ENCODE data around the gene GNAI3.
A peak's percentile ranks its signal among the peaks of the same experiment; 100 is the strongest.

The GNAI3 gene

GRCh38 chr1:109598156-109598555 lies 49.7 kb downstream of the GNAI3 start:
- DNase-seq (ENCODE audit: low read depth, low spot score): no peak

- no peak for DNase-seq (ENCODE audit: low read depth, low spot score)
Measured at GRCh38 chr1:109598655-109599054, 50.2 kb downstream of the GNAI3 start.

- DNase-seq (ENCODE audit: low read depth, low spot score): no peak
Measured at GRCh38 chr1:109603229-109603628, 54.8 kb downstream of the GNAI3 start.

GRCh38 chr1:109605381-109605780 lies 57.0 kb downstream of the GNAI3 start:
- DNase-seq (ENCODE audit: low read depth, low spot score): no peak

GRCh38 chr1:109609881-109610280 lies 61.5 kb downstream of the GNAI3 start:
- DNase-seq (ENCODE audit: low read depth, low spot score): no peak

- DNase-seq (ENCODE audit: low read depth, low spot score): no peak
Measured at GRCh38 chr1:109610609-109611307, 62.3 kb downstream of the GNAI3 start.

GRCh38 chr1:109611308-109611990 lies 63.0 kb downstream of the GNAI3 start:
- DNase-seq (ENCODE audit: low read depth, low spot score): no peak

GRCh38 chr1:109613361-109614147 lies 65.1 kb downstream of the GNAI3 start:
- no peak for DNase-seq (ENCODE audit: low read depth, low spot score)

- no peak for DNase-seq (ENCODE audit: low read depth, low spot score)
Measured at GRCh38 chr1:109615879-109616278, 67.5 kb downstream of the GNAI3 start.

- no peak for DNase-seq (ENCODE audit: low read depth, low spot score)
Measured at GRCh38 chr1:109616391-109616790, 68.0 kb downstream of the GNAI3 start.

GRCh38 chr1:109617291-109617801 lies 68.9 kb downstream of the GNAI3 start:
- DNase-seq (ENCODE audit: low read depth, low spot score): no peak

GRCh38 chr1:109618661-109619575 lies 70.5 kb downstream of the GNAI3 start:
- no peak for DNase-seq (ENCODE audit: low read depth, low spot score)

- DNase-seq (ENCODE audit: low read depth, low spot score): no peak
Measured at GRCh38 chr1:109619576-109620400, 71.4 kb downstream of the GNAI3 start, which contains the start of the genes AMPD2 and GNAT2. Gene AMPD2, plus strand, starts transcription at chr1:109619837. Its CDS starts 1,339 bp downstream, at chr1:109621176. Gene GNAT2, minus strand, starts transcription at chr1:109619616. Its CDS starts 6,746 bp downstream, at chr1:109612870.

- no peak for DNase-seq (ENCODE audit: low read depth, low spot score)
Measured at GRCh38 chr1:109620401-109620791, 72.0 kb downstream of the GNAI3 start.

- peak; percentile 53 for DNase-seq (ENCODE audit: low read depth, low spot score)
Measured at GRCh38 chr1:109620841-109621286, 72.4 kb downstream of the GNAI3 start.

- DNase-seq (ENCODE audit: low read depth, low spot score): no peak
Measured at GRCh38 chr1:109621379-109622136, 73.1 kb downstream of the GNAI3 start.

- no peak for DNase-seq (ENCODE audit: low read depth, low spot score)
Measured at GRCh38 chr1:109622137-109622892, 73.9 kb downstream of the GNAI3 start.

- no peak for DNase-seq (ENCODE audit: low read depth, low spot score)
Measured at GRCh38 chr1:109622895-109623294, 74.5 kb downstream of the GNAI3 start.

Data from brain pericyte (primary cell).